ENCODE results near the gene SCN4A.
A peak's percentile ranks its signal among the peaks of the same experiment; 100 is the strongest.

The SCN4A gene

DNA sequence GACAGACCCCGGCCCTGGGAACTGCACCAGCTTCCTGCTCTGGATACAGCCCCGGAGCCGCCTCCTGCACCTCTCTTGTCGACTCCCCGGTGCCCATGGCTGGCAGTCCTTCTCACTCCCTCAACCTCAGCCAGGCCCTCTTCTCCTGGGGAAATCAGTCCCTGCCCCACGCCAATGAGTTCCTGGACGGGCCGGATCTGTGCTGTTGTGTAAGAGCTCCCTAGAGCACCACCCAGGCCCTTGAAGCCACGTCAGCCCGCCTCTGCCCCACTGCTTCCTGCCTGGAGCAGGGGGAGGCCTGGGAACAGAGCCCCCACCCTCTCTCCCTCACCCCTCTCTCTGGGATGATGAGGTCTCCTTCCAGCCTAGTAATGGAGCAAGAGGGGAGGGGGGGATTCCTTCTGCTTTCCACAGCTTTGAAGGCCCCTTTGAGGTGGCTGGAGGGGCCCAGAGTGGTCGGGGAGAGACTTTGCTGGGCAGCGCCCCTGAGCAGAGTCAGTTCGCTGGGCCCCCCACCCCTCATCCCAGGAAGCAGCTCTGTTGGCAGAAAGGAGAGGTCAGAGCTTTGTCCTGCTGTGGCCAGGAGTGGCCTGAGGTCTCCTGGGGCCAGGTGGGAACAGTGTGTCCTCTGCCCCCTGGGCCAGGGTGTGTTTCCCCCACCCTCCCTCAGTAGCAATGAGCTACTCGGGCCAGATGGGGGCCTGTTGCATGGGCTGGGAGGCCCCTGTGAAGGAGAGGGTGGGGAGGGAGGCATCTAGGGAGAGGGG lies 29.2 kb upstream of the SCN4A start:
- no peak for DNase-seq

GRCh38 chr17:64001091-64001579 lies 28.4 kb upstream of the SCN4A start:
- DNase-seq, result no peak

GRCh38 chr17:63999680-64000531 lies 27.2 kb upstream of the SCN4A start:
- DNase-seq, result no peak

DNA sequence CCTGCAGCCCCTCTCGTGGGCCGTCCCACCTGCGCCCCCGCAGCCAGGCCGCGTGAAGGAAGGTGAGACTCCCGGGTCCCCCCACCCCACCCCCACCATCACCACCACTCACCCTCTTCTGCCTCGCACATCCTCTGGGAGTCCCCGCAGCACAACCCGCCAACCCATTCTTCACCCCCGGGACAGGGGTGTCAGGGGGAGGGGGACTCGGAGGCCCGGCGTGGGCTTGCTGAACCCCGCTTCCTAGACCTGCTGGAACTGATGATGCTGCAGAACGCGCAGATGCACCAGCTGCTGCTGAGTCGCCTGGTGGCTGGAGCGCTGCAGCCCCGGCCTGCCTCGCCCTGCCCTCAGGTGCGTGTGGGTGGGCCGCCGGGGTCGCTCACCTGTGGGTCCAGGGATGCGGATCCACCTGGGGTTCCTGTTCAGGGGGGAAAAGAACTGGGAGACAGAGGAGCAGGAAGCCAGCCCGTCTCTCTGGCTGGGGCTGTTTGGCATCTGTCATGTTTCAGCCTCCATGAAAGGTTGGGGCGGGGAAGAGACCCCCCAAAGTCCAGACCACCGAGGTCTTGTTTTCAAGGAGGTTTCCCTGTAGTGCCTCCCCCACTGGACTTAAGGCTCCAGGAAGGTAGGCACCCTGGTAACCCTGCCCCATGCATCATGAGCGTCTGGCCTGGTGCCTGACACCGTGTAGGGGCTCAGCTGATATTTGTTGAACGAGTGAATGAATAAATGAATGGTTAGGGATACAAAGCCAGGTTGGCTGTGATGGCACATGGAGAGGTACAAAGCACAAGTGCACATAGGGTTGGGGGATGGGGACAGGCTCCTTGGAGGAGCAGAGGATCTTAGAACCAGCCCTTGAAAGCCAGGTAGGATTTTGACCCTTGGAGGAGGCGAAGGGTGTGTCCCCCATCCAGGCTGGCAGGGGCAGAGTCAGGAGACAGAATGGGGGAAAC lies 26.3 kb upstream of the SCN4A start:
- no peak for DNase-seq

DNA sequence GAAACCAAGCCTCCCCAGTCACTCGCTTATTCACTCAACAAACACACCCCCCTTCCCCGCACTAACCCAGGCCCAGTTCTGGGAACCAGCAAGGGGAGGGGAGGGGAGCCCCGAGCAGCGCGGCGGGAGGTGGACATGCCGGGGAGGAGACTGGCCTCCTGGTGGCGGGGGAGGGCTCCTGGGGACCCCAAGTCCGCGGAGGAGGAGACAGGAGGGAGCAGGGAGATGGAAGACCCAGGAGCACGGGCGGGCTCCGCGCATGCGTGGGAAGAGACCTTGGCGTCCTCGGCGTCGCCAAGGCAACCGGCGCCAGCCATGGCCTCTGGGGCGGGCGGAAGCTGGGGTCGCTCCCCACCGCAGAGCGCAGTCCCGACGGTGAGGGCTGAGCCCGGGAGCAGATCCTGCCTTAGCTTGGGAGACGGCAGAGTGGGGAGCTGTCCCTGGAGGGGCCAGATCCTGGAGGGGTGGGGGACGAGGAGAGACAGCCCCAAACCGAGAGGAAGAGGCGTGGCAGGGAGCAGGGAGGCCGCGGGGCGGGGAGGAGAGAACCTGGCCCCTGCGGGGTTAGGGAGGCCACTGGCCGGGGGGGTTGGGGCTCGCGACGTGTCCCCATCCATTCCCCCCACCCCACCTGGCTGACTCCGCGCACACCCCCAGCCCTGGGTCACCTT lies 25.5 kb upstream of the SCN4A start, which contains the start of gene PRR29:
Gene PRR29 (plus strand): TSS at position 302 of the 671 bp plus-strand sequence. CDS start 14 bp downstream, at position 316.
- peak; percentile 65 for DNase-seq

- DNase-seq, result no peak
Measured at GRCh38 chr17:63997341-63998048, 24.8 kb upstream of the SCN4A start.

- no peak for DNase-seq
Measured at GRCh38 chr17:63996430-63997182, 23.9 kb upstream of the SCN4A start.

DNA sequence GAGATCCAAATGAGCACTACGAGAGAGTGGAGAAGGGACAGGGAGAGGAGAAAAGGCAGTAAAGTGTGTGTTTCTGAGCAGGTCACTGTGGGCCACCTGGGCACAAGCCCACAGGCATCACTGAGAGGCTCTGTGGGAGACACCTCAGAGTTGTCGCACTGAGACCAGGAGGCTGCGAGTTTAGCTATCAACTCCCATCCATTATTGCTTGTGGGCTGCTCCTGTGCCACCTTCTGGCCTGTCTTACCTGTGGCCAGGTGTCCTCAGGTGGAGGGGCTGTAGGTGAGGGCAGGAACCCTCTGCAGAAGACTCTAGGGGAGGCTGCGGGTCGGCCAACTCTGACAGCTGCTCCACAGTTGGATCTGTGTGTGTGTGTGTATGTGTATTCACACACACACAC lies 22.9 kb upstream of the SCN4A start:
- no peak for DNase-seq

DNA sequence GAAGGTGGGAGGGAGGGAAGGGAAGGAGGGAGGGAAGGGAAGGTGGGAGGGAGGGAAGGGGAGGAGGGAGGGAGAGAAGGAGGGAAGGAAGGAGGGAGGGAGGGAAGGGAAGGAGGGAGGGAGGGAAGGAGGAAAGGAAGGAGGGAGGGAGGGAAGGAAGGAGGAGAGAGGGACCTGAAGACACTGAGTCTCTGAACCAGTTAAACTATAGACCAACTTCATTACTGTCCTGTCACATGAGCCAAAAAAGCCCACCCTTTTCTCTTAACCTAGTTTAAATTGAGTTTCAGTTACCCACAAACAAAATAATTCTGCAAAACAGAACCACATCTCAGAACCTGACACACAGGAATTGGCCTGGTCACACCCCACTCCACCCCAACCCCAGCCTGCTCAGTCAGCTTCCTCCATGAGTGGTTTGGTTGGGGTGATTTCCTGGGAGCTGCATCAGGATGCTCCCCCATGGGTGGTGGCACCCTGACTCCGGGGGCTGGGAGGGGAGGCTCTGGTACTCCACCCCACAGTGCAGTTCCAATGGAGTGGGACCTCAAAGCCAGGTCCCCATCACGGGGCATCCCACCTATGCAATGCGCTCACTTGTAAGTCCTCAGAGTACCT lies 20.8 kb upstream of the SCN4A start:
- DNase-seq, result no peak

DNA sequence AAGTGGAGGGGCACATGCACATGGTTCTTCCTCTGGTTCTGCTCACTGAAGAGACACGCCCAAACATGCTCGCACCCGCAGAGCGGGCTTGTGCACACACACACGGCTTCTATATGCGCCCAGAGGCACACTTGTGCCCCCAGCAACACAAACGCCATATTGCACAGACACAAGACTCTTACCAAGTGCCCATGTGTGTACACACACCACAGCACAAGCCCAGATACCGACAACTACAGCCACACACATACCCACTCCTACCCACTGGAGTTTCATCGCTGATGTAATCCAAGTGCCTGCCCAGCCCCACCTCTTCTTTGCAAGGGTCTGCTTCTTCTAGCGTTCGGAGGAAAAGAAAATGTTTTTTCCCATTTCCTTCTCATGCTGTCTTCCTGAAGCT lies 18.9 kb upstream of the SCN4A start:
- no peak for DNase-seq

DNA sequence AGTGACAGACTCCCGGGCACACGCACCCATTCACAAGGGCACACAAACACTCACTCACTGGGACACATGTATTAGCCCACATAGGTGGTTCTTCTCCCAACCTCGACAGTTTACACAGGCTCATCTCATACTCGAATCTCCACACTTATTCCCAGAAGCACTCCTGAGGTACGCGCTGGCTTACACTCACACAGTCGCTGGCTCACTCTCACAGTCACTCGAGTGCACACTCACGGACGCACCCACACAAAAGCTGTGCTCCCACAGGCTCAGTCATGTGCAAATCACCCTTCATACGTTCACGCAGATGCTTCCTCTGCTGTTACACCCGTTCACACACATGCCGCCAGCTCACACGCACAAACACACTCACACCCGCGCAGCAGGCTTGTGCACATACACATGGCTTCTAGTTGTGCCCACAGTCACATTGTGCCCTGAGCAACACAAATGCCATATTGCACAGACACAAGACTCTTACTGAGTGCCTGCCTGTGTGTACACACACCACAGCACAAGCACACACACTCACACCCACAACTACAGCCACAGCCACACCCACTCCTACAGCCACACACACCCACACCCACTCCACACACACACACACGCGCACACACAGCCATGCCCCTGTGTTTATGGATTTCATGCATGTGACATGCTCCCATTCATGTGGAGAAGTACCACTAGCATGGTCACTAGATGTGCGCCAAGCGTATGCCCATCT lies 17.1 kb upstream of the SCN4A start:
- DNase-seq, result no peak

- DNase-seq, result peak; percentile 28
Measured at GRCh38 chr17:63988741-63989621, 16.3 kb upstream of the SCN4A start.

GRCh38 chr17:63988127-63988478 lies 15.4 kb upstream of the SCN4A start:
- DNase-seq, result no peak

DNA sequence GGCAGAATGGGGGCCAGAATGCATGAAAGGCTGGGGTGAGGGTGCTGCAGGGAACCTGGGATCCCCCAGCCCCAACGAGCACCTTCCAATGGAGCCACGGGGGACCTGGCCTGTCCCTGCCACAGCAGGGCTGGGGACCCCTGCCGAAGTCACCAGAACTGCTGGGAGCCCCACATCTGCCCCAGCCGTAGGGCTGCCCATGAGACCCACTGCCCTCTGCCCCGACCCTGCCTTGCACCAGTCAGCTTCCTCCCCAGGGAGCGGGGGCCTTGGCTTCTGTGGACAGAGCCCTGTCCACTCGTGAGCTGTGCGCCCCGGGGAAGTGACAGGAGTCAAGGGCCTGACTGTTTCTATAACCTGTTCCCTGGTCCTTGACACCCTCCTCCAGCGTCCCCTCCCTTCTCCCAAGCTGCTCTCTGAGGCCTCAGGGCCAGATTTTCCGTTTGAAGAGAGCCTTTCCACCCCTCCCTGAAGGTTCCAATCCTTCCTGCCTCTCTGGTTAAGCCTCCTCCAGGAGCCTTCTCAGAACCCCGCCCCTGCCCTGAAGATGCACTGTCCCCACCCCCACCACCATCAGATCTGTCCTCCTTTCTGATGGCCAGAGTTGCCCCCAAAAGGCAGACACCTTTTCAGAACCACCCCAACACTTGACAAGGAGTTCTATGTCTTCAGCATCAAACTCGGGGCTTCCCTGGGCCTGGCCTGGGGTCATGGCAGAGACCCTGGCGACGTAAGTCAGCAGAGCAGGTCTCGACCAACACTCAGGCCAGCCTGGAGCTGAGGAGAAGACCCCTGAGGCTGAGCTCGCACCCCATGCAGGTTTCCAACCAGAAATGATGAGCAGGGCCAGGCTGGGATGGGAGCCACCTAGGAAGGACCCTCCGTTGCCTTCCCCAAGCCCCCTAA lies 14.8 kb upstream of the SCN4A start:
- no peak for DNase-seq

GRCh38 chr17:63986821-63987220 lies 14.1 kb upstream of the SCN4A start:
- no peak for DNase-seq

- DNase-seq, result no peak
Measured at GRCh38 chr17:63985387-63986140, 12.8 kb upstream of the SCN4A start.

All from fibroblast of skin of back (primary cell).